Endothelial cell of umbilical vein (primary cell): ENCODE measurements around the gene ADGRD1. TPM values are rescaled to one million over a fixed set of nuclear protein-coding genes. Genes with fewer than 3 reads are reported as not detected.

Source experiments
- BruUV-seq: library from RNA; stranded (reverse); fragments of 400-500 nt; replicated peaks from 2 replicates; lab custom pipeline; 2021; lab: Mats Ljungman, UMichigan
- CTCF ChIA-PET: fragments of 300-600, 350-600 bp; sonication (Branson Sonifier 250); formaldehyde crosslinking; loops from one replicate; lab custom pipeline; 2021; ENCODE audit warnings: antibody characterized with exemption, inconsistent platforms; lab: Charles Lee
- POLR2A ChIA-PET: fragments of 300-600, 350-600 bp; sonication (Branson Sonifier 250); formaldehyde crosslinking; loops from one replicate; lab custom pipeline; 2021; ENCODE audit warnings: antibody characterized with exemption, inconsistent platforms; lab: Charles Lee
- DNase-seq: peaks from one replicate; pipeline ENCODE4 v3.0.0-alpha.2; 2011; ENCODE audit warnings: low read depth, low spot score
- FAIRE-seq: peaks from 2 replicates; lab custom pipeline; 2011; peaks lifted over from hg19 to GRCh38; lab: Jason Lieb, UNC
- H2AFZ ChIP-seq: 2 replicates; pipeline ENCODE4 v1.6.0; 2012; ENCODE audit warnings: low read depth, low read length, control low read depth, inconsistent platforms
- H3K27ac ChIP-seq: 2 replicates; pipeline ENCODE4 v1.5.1; 2011; ENCODE audit warnings: low read depth, mild to moderate bottlenecking, control low read depth, low read length, moderate library complexity; ENCODE audit not compliant: insufficient read depth
- H3K27me3 ChIP-seq, 2 experiments: 2 replicates each; pipeline versions ENCODE4 v1.6.0 to v1.6.1; 2011; ENCODE audit warnings: low read length in 2 of 2, mixed read lengths in 1 of 2; ENCODE audit not compliant: control insufficient read depth in 2 of 2, insufficient read depth in 2 of 2
- H3K36me3 ChIP-seq, 2 experiments: 2 replicates in 1 of 2; 3 replicates in 1 of 2; pipeline ENCODE4 v1.5.1; 2011; ENCODE audit warnings: low read length in 2 of 2, mild to moderate bottlenecking in 1 of 2, moderate library complexity in 1 of 2; ENCODE audit not compliant: control insufficient read depth in 2 of 2, insufficient read depth in 2 of 2; ENCODE audit errors: extremely low read depth in 1 of 2
- H3K4me1 ChIP-seq: 3 replicates; pipeline ENCODE4 v1.5.1; 2011; ENCODE audit warnings: mild to moderate bottlenecking, low read length; ENCODE audit not compliant: control insufficient read depth, insufficient read depth; ENCODE audit errors: extremely low read depth
- H3K4me2 ChIP-seq: 2 replicates; pipeline ENCODE4 v1.6.1; 2011; ENCODE audit warnings: low read length, control low read depth, mixed read lengths; ENCODE audit not compliant: insufficient read depth
- H3K4me3 ChIP-seq, 3 experiments: fragments of 200-600 bp in 1 of 3; sonication (generic), shearing (Covaris generic) in 1 of 3; replicated peaks in 1 of 3; 2 replicates each; pipeline ENCODE4 v1.5.1; 2011 to 2016; ENCODE audit warnings: control low read depth in 3 of 3, low read length in 3 of 3, mild to moderate bottlenecking in 2 of 3, inconsistent platforms in 1 of 3, low read depth in 1 of 3, moderate library complexity in 1 of 3; ENCODE audit not compliant: insufficient read depth in 1 of 3
- H3K79me2 ChIP-seq: 2 replicates; pipeline ENCODE4 v1.6.0; 2012; ENCODE audit warnings: low read length, inconsistent platforms; ENCODE audit not compliant: control insufficient read depth, insufficient read depth
- H3K9ac ChIP-seq: replicated peaks from 2 replicates; pipeline ENCODE3; 2011; ENCODE audit warnings: low read length, control low read depth; ENCODE audit not compliant: insufficient read depth; ENCODE audit errors: extremely low read depth
- H3K9me1 ChIP-seq: replicated peaks from 3 replicates; pipeline ENCODE4 v1.6.0; 2011; ENCODE audit warnings: mild to moderate bottlenecking, low read length; ENCODE audit not compliant: control insufficient read depth, insufficient read depth; ENCODE audit errors: extremely low read depth
- H3K9me3 ChIP-seq: replicated peaks from 2 replicates; pipeline ENCODE4 v1.5.1; 2012; ENCODE audit warnings: low read length, inconsistent platforms; ENCODE audit not compliant: control insufficient read depth, insufficient read depth
- H4K20me1 ChIP-seq: replicated peaks from 2 replicates; pipeline ENCODE3; 2011; ENCODE audit warnings: mild to moderate bottlenecking, low read length; ENCODE audit not compliant: control insufficient read depth, insufficient read depth; ENCODE audit errors: extremely low read depth
- CTCF ChIP-seq, 2 donors: IDR thresholded peaks; 1 replicate in 1 of 2; 2 replicates in 1 of 2; pipeline ENCODE4 v1.5.1; 2011; ENCODE audit warnings: low read length in 2 of 2, mild to moderate bottlenecking in 2 of 2, moderate library complexity in 2 of 2, control low read depth in 1 of 2, inconsistent platforms in 1 of 2, low read depth in 1 of 2; ENCODE audit not compliant: insufficient read depth in 1 of 2; ENCODE audit errors: extremely low read depth in 1 of 2
- EZH2 ChIP-seq: IDR thresholded peaks from 2 replicates; pipeline ENCODE4 v1.6.1; 2012; ENCODE audit warnings: borderline replicate concordance, low read depth, mild to moderate bottlenecking, moderate library complexity, low read length, inconsistent platforms; ENCODE audit not compliant: severe bottlenecking
- FOS ChIP-seq: IDR thresholded peaks from 2 replicates; pipeline ENCODE4 v1.6.1; 2011; ENCODE audit warnings: mild to moderate bottlenecking, low read length, moderate library complexity, borderline replicate concordance; ENCODE audit not compliant: insufficient read depth
- GATA2 ChIP-seq: IDR thresholded peaks from 2 replicates; pipeline ENCODE4 v1.7.0; 2011; ENCODE audit warnings: low read depth, mild to moderate bottlenecking, moderate library complexity, mixed read lengths, low read length; ENCODE audit not compliant: insufficient read length, insufficient read depth
- JUN ChIP-seq: IDR thresholded peaks from 2 replicates; pipeline ENCODE4 v1.6.1; 2011; ENCODE audit warnings: borderline replicate concordance, low read depth; ENCODE audit not compliant: insufficient read length, insufficient read depth
- MAX ChIP-seq: IDR thresholded peaks from 2 replicates; pipeline ENCODE4 v1.6.1; 2011; ENCODE audit not compliant: insufficient read depth, insufficient read length
- MYC ChIP-seq: IDR thresholded peaks from one replicate; pipeline ENCODE4 v1.6.1; 2011; ENCODE audit warnings: mild to moderate bottlenecking, low read depth, low read length
- POLR2A ChIP-seq: IDR thresholded peaks from 2 replicates; pipeline ENCODE4 v1.6.1; 2012; ENCODE audit warnings: low read depth, mild to moderate bottlenecking, control low read depth, low read length
- POLR2AphosphoS5 ChIP-seq: IDR thresholded peaks from 2 replicates; pipeline ENCODE4 v1.6.1; 2012; ENCODE audit warnings: low read depth, mild to moderate bottlenecking, control low read depth, low read length, moderate library complexity; ENCODE audit not compliant: insufficient read depth
- dilution Hi-C: fragments of 300-500 bp; cut with MboI; formaldehyde crosslinking; loops from one replicate; pipeline ENCODE4 v1.15.0; 2019; ENCODE audit warnings: low sequenced_read_pairs; ENCODE audit not compliant: extremely low pct_ligation_motif_present
- intact Hi-C: fragments of 100-400 bp; cut with micrococcal nuclease; formaldehyde crosslinking; loops from one replicate; pipeline ENCODE4 v1.10.0; 2022
- polyA plus RNA-seq, 4 experiments: library from polyadenylated mRNA; depleted of rRNA in 3 of 4; stranded (reverse) in 3 of 4; unstranded in 1 of 4; fragments of >200 nt; gene quantifications; 2 replicates each; pipeline versions ENCODE4 v1.2.1 to v1.2.3, GENCODE V29; 2011 to 2012; ENCODE audit warnings: missing spikeins in 1 of 4
- total RNA-seq: library from RNA; stranded (reverse); gene quantifications from 2 replicates; pipeline ENCODE4 v1.2.3, GENCODE V29; 2021

The ADGRD1 gene
- total and polyA plus RNA-seq, 2 donors (not counting 3 experiments of a cell fraction or from before 2014, with no cell fraction given) = 0.07 TPM; not detected in 1

GRCh38 chr12:131049002-131049401 lies 95.3 kb downstream of the ADGRD1 start:
- CTCF ChIA-PET = no interaction called here
- intact Hi-C loops = no loop called here

More at GRCh38 chr12:131049002-131049401, 95.3 kb downstream of the ADGRD1 start:
- Histone ChIP-seq H3K79me2 (no peaks in the 10 kb centered on the region), H3K36me3 (no peaks in the 10 kb centered on the region), H3K4me3 (no peak overlapping the region), H3K27ac (no peak overlapping the region), H3K27me3 (no peaks in the 10 kb centered on the region), H2AFZ (no peak overlapping the region), H3K9me1 (no peaks in the 10 kb centered on the region), H3K4me1 (no peaks in the 10 kb centered on the region), H4K20me1 (no peaks in the 10 kb centered on the region), H3K9me3 (no peaks in the 10 kb centered on the region), H3K9ac (no peak overlapping the region), H3K4me2 (no peak overlapping the region)
- POLR2A ChIA-PET = no interaction called here
- TF ChIP-seq POLR2A (no peak), JUN (no peak), CTCF (IDR thresholded peaks at IDR 0.05; ENCODE audit: extremely low read depth in 1 of 2, insufficient read depth in 1 of 2, low read depth in 1 of 2, low read length in 2 of 2) (no peak), FOS (no peak), EZH2 (no peak), MYC (no peak), MAX (no peak), GATA2 (no peak), POLR2AphosphoS5 (no peak)
- no TSS peak for BruUV-seq
- FAIRE-seq = no peak
- dilution Hi-C loops = no loop called here
- DNase-seq = no peak
